Coronary artery (tissue), 2 donors: ENCODE measurements around the gene RETREG1.
"Not testable (repeated sequence)": the region's sequence is repeated elsewhere in the genome, so short reads cannot be mapped to it uniquely, and the experiment has no call there.

Experiments used
- DNase-seq: peaks from one replicate; pipeline ENCODE4 v3.0.0-alpha.2; 2017; ENCODE audit warnings: low spot score
- H3K27ac ChIP-seq, 2 donors: fragments of 200-600 bp; sonication (generic); one replicate each; pipeline ENCODE4 v1.5.1; 2016 to 2019
- H3K4me3 ChIP-seq: fragments of 200-600 bp; sonication (generic); 2 replicates; pipeline ENCODE4 v1.5.1; 2016; ENCODE audit warnings: mild to moderate bottlenecking, moderate library complexity
- CTCF ChIP-seq: fragments of 200-600 bp; sonication (generic); IDR thresholded peaks from one replicate; pipeline ENCODE4 v1.5.1; 2019; ENCODE audit warnings: antibody characterized with exemption

Gene RETREG1

GRCh38 chr5:16615741-16616535, 859 bp downstream of the RETREG1 start:
- no peak for DNase-seq
- Histone ChIP-seq H3K4me3 (peak overlapping the region; percentile 87), H3K27ac (peak overlapping the region in 1 of 2 donors; percentile 67)
- TF ChIP-seq CTCF = no peak

GRCh38 chr5:16612007-16612406, 4.8 kb downstream of the RETREG1 start:
- no peak overlapping the region for H3K27ac ChIP-seq
- no peak for TF ChIP-seq CTCF
- no peak overlapping the region for H3K4me3 ChIP-seq
- no peak for DNase-seq

GRCh38 chr5:16610896-16611295, 5.9 kb downstream of the RETREG1 start:
- H3K27ac ChIP-seq, H3K4me3 ChIP-seq, DNase-seq: not testable (repeated sequence)

- H3K4me3 ChIP-seq = no peak overlapping the region
- no peak for TF ChIP-seq CTCF
- H3K27ac ChIP-seq = no peak overlapping the region
- DNase-seq = no peak
These were observed 7.4 kb downstream of the RETREG1 start for GRCh38 chr5:16609412-16609811.

GRCh38 chr5:16606628-16607027, 10.2 kb downstream of the RETREG1 start:
- no peak for TF ChIP-seq CTCF
- DNase-seq = no peak
- no peak overlapping the region for H3K4me3 ChIP-seq
- no peak overlapping the region for H3K27ac ChIP-seq

- no peak for TF ChIP-seq CTCF
- H3K4me3 ChIP-seq = no peak overlapping the region
- no peak for DNase-seq
- no peak overlapping the region for H3K27ac ChIP-seq
These were observed 13.1 kb downstream of the RETREG1 start for GRCh38 chr5:16603701-16604100.

- Histone ChIP-seq H3K4me3 (no peak overlapping the region), H3K27ac (no peak overlapping the region)
- no peak for TF ChIP-seq CTCF
- no peak for DNase-seq
These were observed 13.5 kb downstream of the RETREG1 start for GRCh38 chr5:16603295-16603694.
